IMR-90 (cell line): ENCODE measurements around the gene TCF12. TPM values are rescaled to one million over a fixed set of nuclear protein-coding genes. Genes with fewer than 3 reads are reported as not detected.

Experiments
- ATAC-seq: fragments of 200-7000 bp; cut with Tn5 transposase; 2 replicates; pipeline ENCODE4 v1.9.1; 2020; ENCODE audit warnings: low read depth, mild to moderate bottlenecking, moderate library complexity
- BruUV-seq: library from RNA; stranded (reverse); fragments of 400-500 nt; replicated peaks from 2 replicates; lab custom pipeline; 2021; lab: Mats Ljungman, UMichigan
- CTCF ChIA-PET: fragments of 300-600 bp; formaldehyde crosslinking; extraction: SDS; loops from one replicate; lab custom pipeline; 2021; ENCODE audit warnings: antibody characterized with exemption; lab: Yijun Ruan, JAX
- POLR2A ChIA-PET: fragments of 300-600 bp; sonication (Branson Sonifier 250); formaldehyde crosslinking; loops from one replicate; lab custom pipeline; 2022; ENCODE audit warnings: antibody characterized with exemption; ENCODE audit not compliant: unreplicated experiment; lab: Charles Lee
- DNase-seq: peaks from one replicate; pipeline ENCODE4 v3.0.0; 2013
- H2AFZ ChIP-seq: replicated peaks from 2 replicates; pipeline ENCODE3; 2013; ENCODE audit warnings: low read length, mild to moderate bottlenecking; ENCODE audit not compliant: poor library complexity
- H2AK5ac ChIP-seq: 2 replicates; pipeline ENCODE4 v1.6.1; 2013; ENCODE audit warnings: low read depth, low read length, inconsistent platforms
- H2AK9ac ChIP-seq: replicated peaks from 2 replicates; pipeline ENCODE3; 2013; ENCODE audit warnings: mild to moderate bottlenecking, low read depth, low read length, moderate library complexity; ENCODE audit not compliant: poor library complexity
- H2BK120ac ChIP-seq: 2 replicates; pipeline ENCODE4 v1.6.1; 2013; ENCODE audit warnings: low read depth, low read length, inconsistent platforms
- H2BK15ac ChIP-seq: 3 replicates; pipeline ENCODE4 v1.6.1; 2013; ENCODE audit warnings: low read depth, low read length, inconsistent platforms
- H2BK20ac ChIP-seq: 2 replicates; pipeline ENCODE4 v1.6.1; 2013; ENCODE audit warnings: low read depth, mild to moderate bottlenecking, inconsistent platforms, low read length, moderate library complexity
- H2BK5ac ChIP-seq: 2 replicates; pipeline ENCODE4 v1.6.1; 2013; ENCODE audit warnings: mild to moderate bottlenecking, low read depth, low read length, inconsistent platforms; ENCODE audit not compliant: poor library complexity, severe bottlenecking
- H3K14ac ChIP-seq: replicated peaks from 2 replicates; pipeline ENCODE4 v1.6.1; 2013; ENCODE audit warnings: low read depth, low read length, inconsistent platforms
- H3K18ac ChIP-seq: 2 replicates; pipeline ENCODE4 v1.6.1; 2013; ENCODE audit warnings: low read depth, low read length, control low read depth
- H3K23ac ChIP-seq: 2 replicates; pipeline ENCODE4 v1.6.1; 2013; ENCODE audit warnings: low read depth, low read length, inconsistent platforms
- H3K27ac ChIP-seq: 2 replicates; pipeline ENCODE4 v1.5.1; 2013; ENCODE audit warnings: mild to moderate bottlenecking, control low read depth, low read length; ENCODE audit not compliant: insufficient read depth
- H3K27me3 ChIP-seq: 2 replicates; pipeline ENCODE4 v1.6.1; 2013; ENCODE audit warnings: low read length; ENCODE audit not compliant: control insufficient read depth, insufficient read depth
- H3K36me3 ChIP-seq: 2 replicates; pipeline ENCODE4 v1.6.1; 2013; ENCODE audit warnings: low read length, mixed read lengths; ENCODE audit not compliant: control insufficient read depth, insufficient read depth
- H3K4ac ChIP-seq: 2 replicates; pipeline ENCODE4 v1.6.1; 2013; ENCODE audit warnings: low read depth, low read length, inconsistent platforms
- H3K4me1 ChIP-seq: 2 replicates; pipeline ENCODE4 v1.6.1; 2013; ENCODE audit warnings: low read length, mixed read lengths; ENCODE audit not compliant: control insufficient read depth, insufficient read depth
- H3K4me2 ChIP-seq: 2 replicates; pipeline ENCODE4 v1.6.1; 2013; ENCODE audit warnings: low read depth, mild to moderate bottlenecking, control low read depth, low read length, moderate library complexity
- H3K4me3 ChIP-seq: 2 replicates; pipeline ENCODE4 v1.5.1; 2013; ENCODE audit warnings: low read depth, mild to moderate bottlenecking, control low read depth, low read length, moderate library complexity; ENCODE audit not compliant: insufficient read depth
- H3K56ac ChIP-seq: 2 replicates; pipeline ENCODE4 v1.6.1; 2013; ENCODE audit warnings: low read length, inconsistent platforms; ENCODE audit not compliant: insufficient read depth; ENCODE audit errors: extremely low read depth
- H3K79me1 ChIP-seq, 2 experiments: 2 replicates each; pipeline ENCODE4 v1.6.1; 2013; ENCODE audit warnings: low read length in 2 of 2, inconsistent platforms in 1 of 2, low read depth in 1 of 2
- H3K9ac ChIP-seq: 2 replicates; pipeline ENCODE4 v1.6.1; 2013; ENCODE audit warnings: low read depth, low read length, control low read depth
- H3K9me1 ChIP-seq: 2 replicates; pipeline ENCODE4 v1.6.1; 2013; ENCODE audit warnings: low read length, inconsistent platforms; ENCODE audit not compliant: insufficient read depth
- H3K9me3 ChIP-seq: 2 replicates; pipeline ENCODE4 v1.6.1; 2013; ENCODE audit warnings: low read length; ENCODE audit not compliant: control insufficient read depth, insufficient read depth
- H4K20me1 ChIP-seq: 2 replicates; pipeline ENCODE4 v1.6.1; 2013; ENCODE audit warnings: low read length, inconsistent platforms; ENCODE audit not compliant: insufficient read depth
- H4K5ac ChIP-seq: 2 replicates; pipeline ENCODE4 v1.6.1; 2013; ENCODE audit warnings: mild to moderate bottlenecking, low read depth, low read length, control low read depth
- H4K8ac ChIP-seq, 2 experiments: 2 replicates each; pipeline ENCODE4 v1.6.1; 2013; ENCODE audit warnings: low read depth in 2 of 2, low read length in 2 of 2, control low read depth in 1 of 2, inconsistent platforms in 1 of 2
- H4K91ac ChIP-seq: 2 replicates; pipeline ENCODE4 v1.6.1; 2013; ENCODE audit warnings: low read depth, low read length, inconsistent platforms; ENCODE audit not compliant: insufficient read depth
- BHLHE40 ChIP-seq: fragments of 150-350 bp; IDR thresholded peaks from 2 replicates; pipeline ENCODE4 v1.6.1; 2016; ENCODE audit warnings: mild to moderate bottlenecking, low read depth, low read length
- MXI1 ChIP-seq: IDR thresholded peaks from 2 replicates; pipeline ENCODE4 v1.6.1; 2012; ENCODE audit warnings: low read depth, mild to moderate bottlenecking, low read length, moderate library complexity, borderline replicate concordance
- RCOR1 ChIP-seq: IDR thresholded peaks from 2 replicates; pipeline ENCODE4 v1.6.1; 2012; ENCODE audit warnings: mild to moderate bottlenecking, low read length, improper control_type of control experiment; ENCODE audit not compliant: insufficient replicate concordance
- WGBS, 2 experiments: methylation state at CpG; one replicate each; pipeline versions ENCODE4 v1.1.5 to v1.1.7; 2013; ENCODE audit warnings: missing lambda C conversion rate in 2 of 2; ENCODE audit not compliant: insufficient read length in 1 of 2; ENCODE audit errors: extremely low coverage in 2 of 2; 5-methylcytosine and 5-hydroxymethylcytosine counted together
- dilution Hi-C: fragments of 300-500 bp; cut with HindIII; formaldehyde crosslinking; loops from one replicate; pipeline ENCODE4 v1.14.3; 2018; ENCODE audit warnings: low sequenced_read_pairs; ENCODE audit not compliant: unreplicated experiment
- in situ Hi-C: fragments of 300-500 bp; cut with MboI; formaldehyde crosslinking; loops from 3 replicates; pipeline ENCODE4 v1.14.3; 2019; ENCODE audit warnings: low sequenced_read_pairs, inconsistent platforms, mixed read lengths
- intact Hi-C: fragments of 100-400 bp; cut with micrococcal nuclease; formaldehyde crosslinking; loops from 2 replicates; pipeline ENCODE4 v1.10.0; 2022
- polyA plus RNA-seq, 3 experiments: library from polyadenylated mRNA; depleted of rRNA; stranded (reverse); fragments of >200 nt; gene quantifications; 2 replicates each; pipeline ENCODE4 v1.2.3, GENCODE V29; 2012; ENCODE audit warnings: low replicate concordance in 1 of 3
- total RNA-seq: library from RNA; depleted of rRNA; stranded (reverse); fragments of >200 nt; gene quantifications from 2 replicates; pipeline ENCODE4 v1.2.3, GENCODE V29; 2012

TCF12 gene
- total and polyA plus RNA-seq, 2 of the 4 experiments (the other 2 are of a cell fraction) = 79.4 to 160 TPM

GRCh38 chr15:57109005-57109404 is 190.6 kb downstream of the TCF12 start:
- dilution Hi-C loops = no loop called here
- ATAC-seq = no peak

More at GRCh38 chr15:57109005-57109404, 190.6 kb downstream of the TCF12 start:
- Histone ChIP-seq H2AK5ac (no peak overlapping the region), H3K4me2 (no peak overlapping the region), H2AK9ac (no peak overlapping the region), H3K56ac (no peak overlapping the region), H3K4me1 (peaks cover 2% of the 10 kb centered on the region; the same call in 1 of the 2 replicates), H2BK20ac (no peak overlapping the region), H3K36me3 (peaks cover 4% of the 10 kb centered on the region; the same call in 1 of the 2 replicates), H3K9ac (no peak overlapping the region), H2BK5ac (no peak overlapping the region), H2AFZ (no peak overlapping the region), H3K27ac (no peak overlapping the region), H4K8ac (no peak overlapping the region), H3K9me1 (peaks cover 10% of the 10 kb centered on the region), H3K9me3 (no peaks in the 10 kb centered on the region), H4K5ac (no peak overlapping the region), H3K23ac (no peak overlapping the region), H3K4me3 (no peak overlapping the region), H3K18ac (no peak overlapping the region), H4K20me1 (peaks cover 5% of the 10 kb centered on the region), H3K27me3 (no peaks in the 10 kb centered on the region), H3K79me1 (peaks cover 45 to 62% of the 10 kb centered on the region in 2 experiments), H3K4ac (no peak overlapping the region), H2BK15ac (no peak overlapping the region), H3K14ac (no peak overlapping the region), H2BK120ac (no peak overlapping the region), H4K91ac (no peak overlapping the region)
- no peak for TF ChIP-seq BHLHE40
- no peak for TF ChIP-seq MXI1
- TF ChIP-seq RCOR1 = no peak
- no peak for DNase-seq
- in situ Hi-C loops (no loop called here), intact Hi-C loops (no loop called here)
- POLR2A ChIA-PET = no interaction called here
- BruUV-seq = no TSS peak
- no CpG with 5 or more reads among the region's 2 CpGs for WGBS, 2 experiments
- CTCF ChIA-PET = no interaction called here
